ENCODE measurements around the gene STX1B. TPM values are rescaled to one million over a fixed set of nuclear protein-coding genes. Genes with fewer than 3 reads are reported as not detected.

STX1B gene
- total RNA-seq, 1 donor = 2.1 TPM

DNA sequence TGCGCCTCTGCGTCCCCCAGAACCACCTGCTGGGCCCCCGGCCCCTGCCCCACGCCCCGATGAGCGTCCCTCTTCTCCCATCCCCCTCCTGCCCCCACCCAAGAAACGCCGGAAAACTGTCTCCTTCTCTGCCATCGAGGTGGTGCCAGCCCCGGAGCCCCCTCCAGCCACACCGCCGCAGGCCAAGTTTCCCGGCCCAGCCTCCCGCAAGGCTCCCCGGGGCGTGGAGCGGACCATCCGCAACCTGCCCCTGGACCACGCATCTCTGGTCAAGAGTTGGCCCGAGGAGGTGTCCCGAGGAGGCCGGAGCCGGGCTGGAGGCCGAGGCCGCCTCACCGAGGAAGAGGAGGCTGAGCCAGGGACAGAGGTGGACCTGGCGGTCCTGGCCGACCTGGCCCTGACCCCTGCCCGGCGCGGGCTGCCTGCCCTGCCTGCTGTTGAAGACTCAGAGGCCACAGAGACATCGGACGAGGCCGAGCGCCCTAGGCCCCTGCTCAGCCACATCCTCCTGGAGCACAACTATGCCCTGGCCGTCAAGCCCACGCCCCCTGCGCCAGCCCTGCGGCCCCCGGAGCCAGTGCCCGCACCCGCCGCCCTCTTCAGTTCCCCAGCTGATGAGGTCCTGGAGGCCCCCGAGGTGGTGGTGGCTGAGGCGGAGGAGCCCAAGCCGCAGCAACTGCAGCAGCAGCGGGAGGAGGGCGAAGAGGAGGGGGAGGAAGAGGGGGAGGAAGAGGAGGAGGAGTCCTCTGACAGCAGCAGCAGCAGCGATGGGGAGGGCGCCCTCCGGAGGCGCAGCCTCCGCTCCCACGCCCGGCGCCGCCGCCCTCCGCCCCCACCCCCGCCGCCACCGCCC, 31.0 kb downstream of the STX1B start:
- DNase-seq (ENCODE audit: low read depth) = no peak
- no peak overlapping the region for H3K4me3 ChIP-seq (ENCODE audit: low read depth, low read length)
- no peak for TF ChIP-seq CTCF (IDR thresholded peaks at IDR 0.05; ENCODE audit: insufficient read depth, low read length)

DNA sequence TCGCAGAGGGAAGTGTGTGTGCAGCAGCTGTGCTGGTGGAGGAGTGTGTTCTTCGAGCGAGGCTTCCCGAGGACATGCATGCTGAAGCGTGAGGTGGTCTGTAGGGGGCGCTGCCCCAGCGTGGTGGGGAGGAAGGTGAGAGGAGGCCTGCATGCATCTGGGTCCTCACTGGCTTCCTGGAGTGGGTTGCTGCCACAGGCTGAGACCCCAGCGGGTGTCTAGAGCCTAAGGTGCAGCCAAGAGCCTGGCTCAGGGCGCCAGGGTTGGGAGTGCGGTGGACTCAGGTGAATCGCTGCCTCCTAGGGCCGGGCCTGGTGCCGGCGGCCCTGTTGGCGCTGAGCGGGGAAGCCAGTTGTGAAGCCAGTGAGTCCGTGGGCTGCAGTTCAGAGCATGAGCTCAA, 32.9 kb downstream of the STX1B start:
- no peak for DNase-seq (ENCODE audit: low read depth)
- no peak overlapping the region for H3K4me3 ChIP-seq (ENCODE audit: low read depth, low read length)
- peak; percentile 38 for TF ChIP-seq CTCF (IDR thresholded peaks at IDR 0.05; ENCODE audit: insufficient read depth, low read length)

DNA sequence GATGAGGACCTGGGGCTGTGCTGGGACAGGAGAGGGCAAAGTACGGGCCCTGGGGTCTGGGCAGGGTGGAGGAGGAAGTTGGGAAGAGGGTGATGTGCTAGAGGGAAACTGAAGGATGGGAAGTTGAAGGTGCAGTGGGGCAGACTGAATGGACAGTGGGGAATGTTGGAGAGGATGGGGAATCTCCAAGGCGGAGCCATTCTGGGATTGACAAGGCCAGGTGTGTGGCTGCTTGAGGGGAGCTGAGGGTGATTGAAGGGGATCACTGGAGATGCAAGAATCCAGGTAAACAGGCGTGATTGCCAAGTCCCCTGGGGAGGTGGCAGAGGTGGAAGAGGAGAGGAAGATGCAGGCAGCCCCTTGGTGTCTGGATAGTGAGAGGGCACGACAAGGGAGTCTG, 34.0 kb downstream of the STX1B start:
- no peak for TF ChIP-seq CTCF (IDR thresholded peaks at IDR 0.05; ENCODE audit: insufficient read depth, low read length)
- no peak for DNase-seq (ENCODE audit: low read depth)

DNA sequence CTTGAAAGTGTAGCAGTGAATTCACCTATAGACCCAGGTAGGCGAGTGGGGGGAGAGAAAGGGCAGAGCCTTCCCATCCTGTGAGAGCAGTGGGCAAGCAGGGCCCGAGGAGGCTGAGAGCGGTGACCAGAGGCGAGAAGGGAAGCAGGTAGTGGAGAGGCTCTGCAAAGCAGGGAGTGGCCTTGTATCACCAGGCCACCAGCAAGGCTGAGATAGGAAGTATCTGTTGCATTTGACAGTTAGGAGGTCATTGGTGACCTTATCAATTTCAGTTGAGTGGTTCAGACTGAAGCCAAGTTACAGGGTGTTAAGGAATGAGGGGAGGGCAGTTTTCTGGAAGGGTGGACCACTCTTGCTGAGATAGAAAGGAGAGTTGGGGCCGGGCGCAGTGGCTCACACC, 36.1 kb downstream of the STX1B start:
- no peak for TF ChIP-seq CTCF (IDR thresholded peaks at IDR 0.05; ENCODE audit: insufficient read depth, low read length)
- DNase-seq (ENCODE audit: low read depth) = no peak
- no peak overlapping the region for H3K4me3 ChIP-seq (ENCODE audit: low read depth, low read length)

More for the DNA sequence above, 34.0 kb downstream of the STX1B start:
- no peak overlapping the region for H3K4me3 ChIP-seq (ENCODE audit: low read depth, low read length)

DNA sequence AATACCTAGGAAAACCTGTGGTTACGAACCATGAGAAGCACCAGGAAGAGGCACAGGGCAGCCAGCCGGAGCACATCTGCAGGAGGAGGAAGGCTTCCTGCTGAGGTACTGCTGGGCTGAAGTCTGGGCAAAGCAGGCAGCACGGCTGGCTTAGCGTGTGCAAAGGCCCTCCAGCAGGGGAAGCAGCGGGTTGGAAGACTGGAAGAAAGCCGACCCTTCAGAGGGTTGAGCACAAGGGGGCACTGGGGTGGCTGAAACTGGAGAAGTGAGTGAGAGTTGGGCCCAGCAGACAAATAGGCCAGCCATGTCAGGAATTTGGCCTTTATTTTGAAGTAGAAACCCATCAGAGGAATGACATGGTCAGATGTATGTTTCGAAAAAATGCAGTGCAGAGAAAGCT, 37.6 kb downstream of the STX1B start:
- no peak for DNase-seq (ENCODE audit: low read depth)
- no peak overlapping the region for H3K4me3 ChIP-seq (ENCODE audit: low read depth, low read length)
- no peak for TF ChIP-seq CTCF (IDR thresholded peaks at IDR 0.05; ENCODE audit: insufficient read depth, low read length)

- no peak for DNase-seq (ENCODE audit: low read depth)
- TF ChIP-seq CTCF (IDR thresholded peaks at IDR 0.05; ENCODE audit: insufficient read depth, low read length) = no peak
Measured at GRCh38 chr16:30971298-30971697, 39.1 kb downstream of the STX1B start.

More at GRCh38 chr16:30971298-30971697, 39.1 kb downstream of the STX1B start:
- no peak overlapping the region for H3K4me3 ChIP-seq (ENCODE audit: low read depth, low read length)
